Heart left ventricle (tissue), 16 donors: ENCODE data around the gene SH2D4B. TPM values are rescaled to one million over a fixed set of nuclear protein-coding genes. Genes with fewer than 3 reads are reported as not detected.
A peak's percentile ranks its signal among the peaks of the same experiment; 100 is the strongest.

Experiments used
- ATAC-seq, 4 donors: fragments of 200-7000 bp; cut with Tn5 transposase; one replicate each; pipeline ENCODE4 v1.9.1; 2020 to 2022; ENCODE audit warnings: moderate library complexity in 4 of 4, mild to moderate bottlenecking in 3 of 4, moderate number of reproducible peaks in 1 of 4
- DNase-seq, 5 donors: peaks; one replicate each; pipeline ENCODE4 v3.0.0-alpha.2; 2020
- H3K27ac ChIP-seq, 12 donors: fragments of 200-600 bp; sonication (generic) in 4 of 12; one replicate each; pipeline versions ENCODE4 v1.5.0 to v1.8.0; 2016 to 2022; ENCODE audit warnings: mild to moderate bottlenecking in 2 of 12
- H3K27me3 ChIP-seq, 9 donors: fragments of 200-600 bp; sonication (generic) in 2 of 9; one replicate each; pipeline versions ENCODE4 v1.5.1 to v1.8.0; 2016 to 2022; ENCODE audit warnings: mild to moderate bottlenecking in 3 of 9
- H3K36me3 ChIP-seq, 9 donors: fragments of 200-600 bp; sonication (generic) in 2 of 9; one replicate each; pipeline versions ENCODE4 v1.5.0 to v1.8.0; 2018 to 2022; ENCODE audit warnings: mild to moderate bottlenecking in 2 of 9
- H3K4me1 ChIP-seq, 12 donors: fragments of 200-600 bp; sonication (generic) in 4 of 12; one replicate each; pipeline versions ENCODE4 v1.5.0 to v1.8.0; 2016 to 2022; ENCODE audit warnings: mild to moderate bottlenecking in 3 of 12
- H3K4me3 ChIP-seq, 12 donors: fragments of 200-600 bp; sonication (generic) in 4 of 12; one replicate each; pipeline versions ENCODE4 v1.5.0 to v1.8.0; 2017 to 2022; ENCODE audit warnings: mild to moderate bottlenecking in 9 of 12, moderate library complexity in 4 of 12
- H3K9me3 ChIP-seq, 12 donors: fragments of 200-600 bp; sonication (generic) in 4 of 12; one replicate each; pipeline versions ENCODE4 v1.5.0 to v1.8.0; 2016 to 2022; ENCODE audit warnings: mild to moderate bottlenecking in 1 of 12
- POLR2A ChIP-seq, 2 donors: fragments of 450-650 bp; IDR thresholded peaks; one replicate each; pipeline ENCODE4 v1.6.1; 2017; ENCODE audit warnings: antibody characterized with exemption in 2 of 2, mild to moderate bottlenecking in 2 of 2, moderate library complexity in 2 of 2
- WGBS, 4 donors: extraction: QIAGEN DNeasy Blood & Tissue Kit in 2 of 4; methylation state at CpG; one replicate each; pipeline versions ENCODE4 v1.1.5 to v1.1.7; 2013 to 2018; 5-methylcytosine and 5-hydroxymethylcytosine counted together
- intact Hi-C, 10 donors: fragments of 100-400 bp; cut with DNase I; formaldehyde crosslinking; loops; one replicate each; pipeline versions ENCODE4 v1.11.1 to v1.14.2; 2022
- polyA plus RNA-seq, 2 donors: library from polyadenylated mRNA; stranded (reverse); fragments of 200-250 nt; gene quantifications; one replicate each; pipeline ENCODE4 v1.2.3, GENCODE V29; 2013
- total RNA-seq, 9 donors: library from RNA; depleted of rRNA in 2 of 9; stranded (reverse); fragments of >200 nt in 2 of 9; fragmentation: NEBNext Ultra II Directional in 3 of 9; extraction: Animal tissue kit (Norgen Biotek cat#: 25700) in 3 of 9; gene quantifications; one replicate each; pipeline versions ENCODE4 v1.1.0 to v1.2.4, GENCODE V29; 2016 to 2023
- TF ChIP-seq, protein P1 (sequence below), 12 donors: fragments of 200-600 bp; sonication (generic) in 4 of 12; IDR thresholded peaks; one replicate each; pipeline versions ENCODE4 v1.5.0 to v1.8.0; 2018 to 2022; ENCODE audit warnings: antibody characterized with exemption in 12 of 12, mild to moderate bottlenecking in 5 of 12
- donor health status: ischemic (EF 13 %, LVEDD 7.1; RV severe dilation, severe dysfunction).
- donor health status: healthy with polysubstance abuse.
- donor health status: DM: no; HTN: yes; CAD: no.
- donor health status: DM: no; HTN: no; CAD: no.
- donor health status: ischemic (EF 25% LVEDD 6.9; RV normal size, moderate dysfunction).
- donor health status: ischemic (EF 25% LVEDD 5.7; RV mildly dilated, moderate dysfunction).
- donor health status: healthy.
- donor health status: DM: yes; HTN: yes; CAD: no.
- donor health status: ischemic (EF 35%, LVEDD 5.7; RV mildly dilated, moderate dysfunction).
- donor health status: nonischemic (EF 11% LVEDD 7.7; RV severe dilation, severe dysfunction).
- donor health status: DM: yes; HTN: yes; CAD: no.
- donor health status: PGD.
- donor health status: ischemic (EF 29% LVEDD 5.4; RV normal size, mild dysfunction).
- donor health status: nonischemic (EF 23%, LVEDD 6.1; RV moderate dilation, normal function).

Gene SH2D4B
- total and polyA plus RNA-seq, 11 donors = 0.19 TPM; not detected in 10

DNA sequence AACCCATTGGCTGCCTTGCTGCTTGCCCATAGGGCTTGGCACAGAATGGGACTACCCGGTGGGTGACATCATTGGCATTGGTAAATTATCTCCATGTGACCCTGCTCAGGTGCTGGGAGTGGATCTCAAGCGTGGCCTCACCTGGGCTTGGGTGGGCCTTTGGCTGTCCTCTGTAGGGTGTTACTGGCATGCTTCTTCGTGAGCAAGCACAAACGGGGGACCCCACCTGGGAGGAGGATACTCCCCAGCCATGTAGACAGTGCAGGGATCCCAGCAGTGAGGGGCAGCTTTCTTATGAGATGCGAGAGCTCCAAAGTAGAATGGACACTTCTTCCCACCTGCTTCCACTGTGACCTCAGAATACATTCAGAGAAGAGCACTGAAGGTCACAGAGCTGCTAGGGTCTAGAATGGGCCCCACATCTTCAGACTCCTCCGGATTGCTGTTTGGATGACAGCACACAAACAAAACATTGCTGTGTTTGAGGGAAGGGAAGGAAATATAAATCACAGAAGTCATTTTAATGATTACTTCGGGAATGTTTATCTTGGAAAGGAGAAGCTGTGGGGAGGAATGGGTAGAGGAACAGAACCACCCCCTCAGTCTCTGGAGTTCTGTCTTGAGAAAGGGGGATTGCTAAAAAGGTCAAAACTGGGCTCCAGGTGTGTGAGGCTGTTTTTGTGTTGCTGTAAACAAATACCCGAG lies 75.9 kb downstream of the SH2D4B start:
- Histone ChIP-seq H3K27me3 (no peaks in the 10 kb centered on the region), H3K4me1 (no peaks in the 10 kb centered on the region), H3K27ac (no peak overlapping the region), H3K36me3 (no peaks in the 10 kb centered on the region), H3K4me3 (no peak overlapping the region), H3K9me3 (no peaks in the 10 kb centered on the region)
- no peak for TF ChIP-seq POLR2A (IDR thresholded peaks at IDR 0.05)
- TF ChIP-seq, protein P1, sequence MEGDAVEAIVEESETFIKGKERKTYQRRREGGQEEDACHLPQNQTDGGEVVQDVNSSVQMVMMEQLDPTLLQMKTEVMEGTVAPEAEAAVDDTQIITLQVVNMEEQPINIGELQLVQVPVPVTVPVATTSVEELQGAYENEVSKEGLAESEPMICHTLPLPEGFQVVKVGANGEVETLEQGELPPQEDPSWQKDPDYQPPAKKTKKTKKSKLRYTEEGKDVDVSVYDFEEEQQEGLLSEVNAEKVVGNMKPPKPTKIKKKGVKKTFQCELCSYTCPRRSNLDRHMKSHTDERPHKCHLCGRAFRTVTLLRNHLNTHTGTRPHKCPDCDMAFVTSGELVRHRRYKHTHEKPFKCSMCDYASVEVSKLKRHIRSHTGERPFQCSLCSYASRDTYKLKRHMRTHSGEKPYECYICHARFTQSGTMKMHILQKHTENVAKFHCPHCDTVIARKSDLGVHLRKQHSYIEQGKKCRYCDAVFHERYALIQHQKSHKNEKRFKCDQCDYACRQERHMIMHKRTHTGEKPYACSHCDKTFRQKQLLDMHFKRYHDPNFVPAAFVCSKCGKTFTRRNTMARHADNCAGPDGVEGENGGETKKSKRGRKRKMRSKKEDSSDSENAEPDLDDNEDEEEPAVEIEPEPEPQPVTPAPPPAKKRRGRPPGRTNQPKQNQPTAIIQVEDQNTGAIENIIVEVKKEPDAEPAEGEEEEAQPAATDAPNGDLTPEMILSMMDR (IDR thresholded peaks at IDR 0.05) = no peak
- intact Hi-C loops = no loop called here
- ATAC-seq = no peak
- no peak for DNase-seq
- WGBS, 4 donors = 81 to 87% (median 84%) methylated on average over 8 of the region's 8 CpGs

DNA sequence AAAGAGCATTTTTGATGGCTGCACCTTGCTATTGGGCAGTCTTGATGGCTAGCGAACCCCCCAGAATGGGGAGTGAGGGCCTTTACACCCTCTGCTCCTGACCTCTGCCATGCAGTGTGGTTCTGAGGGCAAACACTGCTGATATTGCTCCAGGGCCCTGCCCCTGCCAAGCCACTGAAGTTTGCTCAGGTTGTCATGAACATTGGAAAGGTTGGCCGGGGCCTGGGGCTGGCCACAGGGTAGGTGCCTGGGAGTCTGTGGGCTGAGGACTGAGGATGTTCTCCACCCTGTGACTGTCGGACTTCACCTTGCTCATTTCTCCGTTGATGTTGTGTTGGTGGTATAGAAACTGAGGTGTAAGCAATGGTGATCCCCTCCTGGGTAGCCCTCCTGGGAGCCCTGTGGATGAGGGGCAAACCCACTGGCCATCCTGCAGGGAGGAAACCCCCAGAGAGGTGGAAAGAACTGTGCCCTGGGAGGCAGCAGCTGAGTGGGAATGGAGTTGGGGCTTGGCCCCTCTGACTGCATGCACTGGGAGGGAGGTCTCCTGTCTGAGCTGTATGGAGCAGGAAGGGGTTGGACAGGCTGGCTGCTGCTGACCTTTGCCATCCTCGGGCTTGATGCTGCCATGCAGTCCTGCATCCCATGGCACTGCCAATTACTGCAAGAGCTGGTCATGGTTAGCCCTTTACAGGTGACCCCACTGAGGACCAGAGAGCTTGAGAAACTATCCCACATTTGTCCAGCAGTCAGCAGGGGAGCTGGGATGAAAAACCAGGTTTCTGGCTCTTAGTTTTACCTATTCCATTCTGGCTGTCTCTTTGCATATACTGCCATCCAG lies 77.1 kb downstream of the SH2D4B start:
- no peaks in the 10 kb centered on the region for H3K4me1 ChIP-seq
- no peak overlapping the region for H3K4me3 ChIP-seq
- 94 to 97% (median 96%) methylated on average over 3 to 5 of the region's 5 CpGs for WGBS, 4 donors
- ATAC-seq (no peak), DNase-seq (no peak)
- no peak for TF ChIP-seq POLR2A (IDR thresholded peaks at IDR 0.05)
- TF ChIP-seq, protein P1 (IDR thresholded peaks at IDR 0.05) = no peak
- no peak overlapping the region for H3K27ac ChIP-seq
- no peaks in the 10 kb centered on the region for H3K27me3 ChIP-seq
- intact Hi-C loops = no loop called here
- H3K9me3 ChIP-seq = no peaks in the 10 kb centered on the region
- no peaks in the 10 kb centered on the region for H3K36me3 ChIP-seq

DNA sequence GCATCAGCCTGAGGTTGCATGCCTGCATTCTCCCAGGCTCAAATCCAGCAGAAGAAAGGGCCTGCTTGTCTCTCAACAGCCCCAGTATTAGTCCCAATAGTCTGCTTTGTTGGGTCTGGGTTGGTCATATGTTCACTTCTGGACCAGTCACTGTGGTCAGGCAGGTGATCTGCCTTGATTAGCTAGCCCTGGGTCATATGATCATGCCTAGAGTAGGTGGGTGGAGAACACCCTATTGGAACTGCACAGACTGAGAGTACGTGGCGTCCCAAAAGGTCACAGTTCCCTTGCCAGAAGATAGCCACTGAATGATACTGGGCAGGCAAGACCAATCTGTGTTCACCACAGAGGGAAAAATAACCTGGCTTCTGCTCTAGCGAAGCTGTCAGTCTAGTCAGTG lies 80.1 kb downstream of the SH2D4B start:
- intact Hi-C loops = no loop called here
- ATAC-seq = peak in 3 of 4 donors; percentile 58 to 95 (median 68)

DNA sequence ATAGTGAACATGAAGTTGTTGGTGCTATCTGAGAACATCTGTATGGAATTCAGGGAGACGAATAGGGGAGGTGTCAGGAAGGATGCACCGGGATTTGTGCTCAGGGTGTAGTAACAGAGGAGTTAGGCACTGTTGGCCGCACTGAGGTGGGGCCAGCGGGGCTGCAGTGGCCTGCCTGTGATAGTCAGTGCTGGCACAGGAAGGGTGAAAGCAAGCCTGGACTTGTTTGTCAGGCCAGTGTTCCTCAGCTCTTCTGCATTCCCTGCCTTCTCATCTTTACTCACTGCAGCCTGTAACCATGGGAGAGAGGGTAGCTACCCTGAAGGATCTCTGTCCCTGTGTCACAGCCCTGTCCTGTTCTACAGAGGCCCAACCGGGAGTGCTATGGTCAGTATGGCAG lies 81.3 kb downstream of the SH2D4B start:
- H3K4me1 ChIP-seq = no peaks in the 10 kb centered on the region
- no peaks in the 10 kb centered on the region for H3K27me3 ChIP-seq
- DNase-seq (no peak), ATAC-seq (no peak)
- TF ChIP-seq, protein P1 (IDR thresholded peaks at IDR 0.05) = no peak
- no peak for TF ChIP-seq POLR2A (IDR thresholded peaks at IDR 0.05)
- intact Hi-C loops = no loop called here
- H3K9me3 ChIP-seq = no peaks in the 10 kb centered on the region
- WGBS, 4 donors = 92 to 94% (median 94%) methylated on average over 5 of the region's 5 CpGs
- H3K27ac ChIP-seq = no peak overlapping the region
- no peaks in the 10 kb centered on the region for H3K36me3 ChIP-seq
- H3K4me3 ChIP-seq = no peak overlapping the region

More for the DNA sequence above, 80.1 kb downstream of the SH2D4B start:
- no peak overlapping the region for H3K27ac ChIP-seq
- TF ChIP-seq, protein P1 (IDR thresholded peaks at IDR 0.05) = no peak
- TF ChIP-seq POLR2A (IDR thresholded peaks at IDR 0.05) = no peak
- 60 to 80% (median 78%) methylated on average over 3 of the region's 3 CpGs for WGBS, 4 donors
- DNase-seq = no peak
- H3K4me3 ChIP-seq = no peak overlapping the region
- no peaks in the 10 kb centered on the region for H3K27me3 ChIP-seq
- H3K9me3 ChIP-seq = no peaks in the 10 kb centered on the region
- H3K36me3 ChIP-seq = no peaks in the 10 kb centered on the region
- H3K4me1 ChIP-seq = no peaks in the 10 kb centered on the region
